Trophoblast cell (in vitro differentiated cells and primary cell): ENCODE data around the gene NAIF1.

ENCODE experiments used
- DNase-seq, 2 donors: peaks; one replicate each; pipeline ENCODE4 v3.0.0-alpha.2; 2016
- H2AFZ ChIP-seq: 2 replicates; pipeline ENCODE4 v1.6.1; 2013; ENCODE audit warnings: low read length, moderate library complexity, mild to moderate bottlenecking; ENCODE audit not compliant: insufficient read depth, poor library complexity
- H2AK5ac ChIP-seq: 2 replicates; pipeline ENCODE4 v1.6.1; 2013; ENCODE audit warnings: mild to moderate bottlenecking, low read length
- H2BK120ac ChIP-seq: 2 replicates; pipeline ENCODE4 v1.6.1; 2013; ENCODE audit warnings: low read length, mild to moderate bottlenecking, moderate library complexity; ENCODE audit not compliant: insufficient read depth, poor library complexity
- H2BK12ac ChIP-seq: 2 replicates; pipeline ENCODE4 v1.6.1; 2013; ENCODE audit warnings: mild to moderate bottlenecking, low read length, moderate library complexity
- H2BK5ac ChIP-seq: 2 replicates; pipeline ENCODE4 v1.6.1; 2013; ENCODE audit warnings: low read length, low read depth, moderate library complexity, mild to moderate bottlenecking; ENCODE audit not compliant: poor library complexity
- H3K14ac ChIP-seq: 2 replicates; pipeline ENCODE4 v1.6.1; 2013; ENCODE audit warnings: mild to moderate bottlenecking, low read length
- H3K18ac ChIP-seq: 2 replicates; pipeline ENCODE4 v1.6.1; 2013; ENCODE audit warnings: mild to moderate bottlenecking, low read length
- H3K23ac ChIP-seq: 2 replicates; pipeline ENCODE4 v1.6.1; 2013; ENCODE audit warnings: low read length
- H3K27ac ChIP-seq: 2 replicates; pipeline ENCODE4 v1.5.1; 2013; ENCODE audit warnings: low read depth, mild to moderate bottlenecking, inconsistent platforms, low read length, moderate library complexity
- H3K27me3 ChIP-seq: 2 replicates; pipeline ENCODE4 v1.6.1; 2013; ENCODE audit warnings: inconsistent platforms, mild to moderate bottlenecking, low read length, moderate library complexity; ENCODE audit not compliant: insufficient read depth
- H3K36me3 ChIP-seq, 2 experiments: 1 replicate in 1 of 2; 2 replicates in 1 of 2; pipeline ENCODE4 v1.6.1; 2013; ENCODE audit warnings: low read length in 2 of 2, mild to moderate bottlenecking in 2 of 2, moderate library complexity in 1 of 2; ENCODE audit not compliant: insufficient read depth in 2 of 2, control insufficient read depth in 1 of 2
- H3K4ac ChIP-seq: 2 replicates; pipeline ENCODE4 v1.6.1; 2013; ENCODE audit warnings: low read depth, mild to moderate bottlenecking, low read length, moderate library complexity
- H3K4me1 ChIP-seq, 2 experiments: 1 replicate in 1 of 2; 2 replicates in 1 of 2; pipeline ENCODE4 v1.6.1; 2013; ENCODE audit warnings: low read length in 2 of 2, mild to moderate bottlenecking in 2 of 2, moderate library complexity in 1 of 2; ENCODE audit not compliant: insufficient read depth in 2 of 2, control insufficient read depth in 1 of 2
- H3K4me2 ChIP-seq: 2 replicates; pipeline ENCODE4 v1.6.1; 2013; ENCODE audit warnings: inconsistent platforms, mild to moderate bottlenecking, low read length, moderate library complexity
- H3K4me3 ChIP-seq: 2 replicates; pipeline ENCODE4 v1.5.1; 2013; ENCODE audit warnings: mild to moderate bottlenecking, low read depth, low read length, inconsistent platforms
- H3K79me1 ChIP-seq: one replicate; pipeline ENCODE4 v1.6.1; 2013; ENCODE audit warnings: low read length
- H3K79me2 ChIP-seq: 2 replicates; pipeline ENCODE4 v1.6.1; 2013; ENCODE audit warnings: low read length, mild to moderate bottlenecking; ENCODE audit not compliant: control insufficient read depth, insufficient read depth, poor library complexity
- H3K9ac ChIP-seq: 2 replicates; pipeline ENCODE4 v1.6.1; 2013; ENCODE audit warnings: mild to moderate bottlenecking, low read length
- H3K9me3 ChIP-seq: 2 replicates; pipeline ENCODE4 v1.6.1; 2013; ENCODE audit warnings: low read depth, mild to moderate bottlenecking, control low read depth, inconsistent platforms, low read length; ENCODE audit not compliant: insufficient read depth
- H4K12ac ChIP-seq: 2 replicates; pipeline ENCODE4 v1.6.1; 2013; ENCODE audit warnings: low read depth, mild to moderate bottlenecking, low read length, moderate library complexity
- H4K8ac ChIP-seq: 2 replicates; pipeline ENCODE4 v1.6.1; 2013; ENCODE audit warnings: low read depth, mild to moderate bottlenecking, low read length, moderate library complexity
- H4K91ac ChIP-seq: one replicate; pipeline ENCODE4 v1.6.1; 2013; ENCODE audit warnings: low read depth, mild to moderate bottlenecking, low read length, moderate library complexity
- WGBS: extraction: QIAGEN DNeasy Blood & Tissue Kit; methylation state at CpG from one replicate; pipeline ENCODE4 v1.1.7; 2013; ENCODE audit warnings: missing lambda C conversion rate; ENCODE audit not compliant: insufficient read length, insufficient coverage; ENCODE audit errors: extremely low coverage; 5-methylcytosine and 5-hydroxymethylcytosine counted together

Gene NAIF1

DNA sequence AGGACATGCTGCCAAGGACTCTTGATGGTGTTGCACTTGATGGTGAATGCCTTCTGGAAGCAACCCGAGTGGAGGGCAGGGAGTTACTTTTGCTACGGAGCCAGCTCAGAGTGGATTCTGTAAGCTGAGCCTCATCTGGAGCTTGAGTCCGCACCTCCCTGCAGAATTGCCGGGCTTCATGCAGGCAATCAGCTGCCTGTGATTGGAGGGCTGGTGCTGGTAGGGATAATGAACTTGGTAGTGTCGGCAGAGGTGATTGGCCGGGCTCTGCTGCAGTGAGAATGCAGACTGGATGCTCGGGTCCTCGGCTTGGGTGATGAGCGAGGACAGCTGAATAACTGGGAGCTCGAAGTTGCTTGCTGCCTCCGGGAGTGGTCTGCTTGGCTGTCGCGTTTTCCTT lies 24.0 kb upstream of the NAIF1 start:
- Histone ChIP-seq H2AK5ac (no peak overlapping the region), H3K23ac (no peak overlapping the region), H3K18ac (no peak overlapping the region), H3K4me1 (peaks cover 3 to 4% of the 10 kb centered on the region in 2 experiments), H3K27me3 (no peaks in the 10 kb centered on the region), H3K4me2 (no peak overlapping the region), H3K14ac (no peak overlapping the region), H4K8ac (no peak overlapping the region), H3K79me2 (no peaks in the 10 kb centered on the region), H3K36me3 (no peaks in the 10 kb centered on the region), H3K4me3 (no peak overlapping the region), H3K9ac (no peak overlapping the region), H2BK5ac (no peak overlapping the region), H3K4ac (no peak overlapping the region), H2BK120ac (no peak overlapping the region), H4K12ac (no peak overlapping the region), H3K27ac (no peak overlapping the region), H2AFZ (no peak overlapping the region), H2BK12ac (no peak overlapping the region), H3K79me1 (no peaks in the 10 kb centered on the region), H3K9me3 (no peaks in the 10 kb centered on the region), H4K91ac (no peak overlapping the region)
- DNase-seq, result no peak
- no CpG with 5 or more reads among the region's 13 CpGs for WGBS

GRCh38 chr9:128089299-128089698 lies 22.2 kb upstream of the NAIF1 start:
- H2BK12ac ChIP-seq, result no peak overlapping the region
- no peak overlapping the region for H4K91ac ChIP-seq
- H2AK5ac ChIP-seq, result no peak overlapping the region
- no peak overlapping the region for H3K18ac ChIP-seq
- no peak overlapping the region for H3K9ac ChIP-seq
- DNase-seq, result no peak
- no peak overlapping the region for H3K4me2 ChIP-seq
- no peaks in the 10 kb centered on the region for H3K79me1 ChIP-seq
- no peak overlapping the region for H3K4me3 ChIP-seq
- H2BK5ac ChIP-seq, result no peak overlapping the region
- no peak overlapping the region for H2BK120ac ChIP-seq
- H3K27ac ChIP-seq, result no peak overlapping the region
- H4K8ac ChIP-seq, result no peak overlapping the region
- no peak overlapping the region for H3K23ac ChIP-seq
- no peaks in the 10 kb centered on the region for H3K27me3 ChIP-seq
- no peaks in the 10 kb centered on the region for H3K36me3 ChIP-seq
- no peaks in the 10 kb centered on the region for H3K79me2 ChIP-seq
- H2AFZ ChIP-seq, result no peak overlapping the region
- WGBS, result no CpG with 5 or more reads among the region's 1 CpG
- no peak overlapping the region for H4K12ac ChIP-seq
- peaks cover 3 to 4% of the 10 kb centered on the region in 2 experiments for H3K4me1 ChIP-seq
- H3K14ac ChIP-seq, result no peak overlapping the region
- H3K4ac ChIP-seq, result no peak overlapping the region
- no peaks in the 10 kb centered on the region for H3K9me3 ChIP-seq

DNA sequence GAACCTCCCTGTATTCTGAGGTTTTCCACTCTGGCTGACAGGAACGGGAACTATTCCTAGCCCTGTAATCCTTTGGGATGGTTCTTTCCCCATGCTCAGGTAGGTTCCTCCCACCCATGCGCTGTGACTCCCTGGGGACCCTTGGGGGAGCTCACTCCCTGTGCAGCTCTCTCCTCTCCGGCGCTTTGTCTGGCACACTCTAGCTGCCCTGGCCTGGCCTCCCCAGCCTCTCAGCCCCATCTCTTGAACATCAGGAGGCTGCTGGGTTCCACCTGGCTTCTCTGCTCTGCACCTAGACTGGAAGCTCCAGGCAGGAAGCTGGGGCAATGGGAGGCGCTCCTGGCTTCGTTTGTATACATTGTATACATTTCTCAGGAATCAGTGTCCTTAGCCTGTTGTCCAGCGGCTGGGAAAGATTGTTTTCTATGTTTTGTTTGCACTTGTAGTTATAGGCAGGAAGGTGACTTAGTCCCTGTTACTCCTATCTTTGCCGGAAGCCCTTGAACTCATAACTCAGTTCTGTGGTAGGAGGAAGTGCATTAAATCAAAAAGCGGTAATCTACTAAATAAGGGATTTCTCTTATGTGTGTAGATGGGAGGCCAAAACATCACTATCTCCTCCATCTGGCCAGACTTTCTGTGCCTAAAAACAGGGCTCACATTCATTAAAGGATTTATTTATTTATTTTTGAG lies 21.3 kb upstream of the NAIF1 start:
- H3K79me2 ChIP-seq, result no peaks in the 10 kb centered on the region
- H3K9ac ChIP-seq, result no peak overlapping the region
- H2AFZ ChIP-seq, result no peak overlapping the region
- H3K23ac ChIP-seq, result no peak overlapping the region
- no CpG with 5 or more reads among the region's 9 CpGs for WGBS
- H3K79me1 ChIP-seq, result no peaks in the 10 kb centered on the region
- H3K9me3 ChIP-seq, result no peaks in the 10 kb centered on the region
- no peak overlapping the region for H3K4me3 ChIP-seq
- no peak overlapping the region for H2AK5ac ChIP-seq
- H3K14ac ChIP-seq, result no peak overlapping the region
- H3K4ac ChIP-seq, result peak overlapping the region; percentile 47
- no peak overlapping the region for H4K12ac ChIP-seq
- no peak overlapping the region for H3K18ac ChIP-seq
- no peak overlapping the region for H2BK5ac ChIP-seq
- H3K27me3 ChIP-seq, result no peaks in the 10 kb centered on the region
- H3K4me2 ChIP-seq, result no peak overlapping the region
- H2BK12ac ChIP-seq, result no peak overlapping the region
- no peak overlapping the region for H4K91ac ChIP-seq
- peaks cover 3 to 4% of the 10 kb centered on the region in 2 experiments for H3K4me1 ChIP-seq
- peaks cover 0 to 2% of the 10 kb centered on the region in 2 experiments for H3K36me3 ChIP-seq
- no peak for DNase-seq
- no peak overlapping the region for H2BK120ac ChIP-seq
- H3K27ac ChIP-seq, result no peak overlapping the region
- H4K8ac ChIP-seq, result no peak overlapping the region

GRCh38 chr9:128087262-128087661 lies 20.1 kb upstream of the NAIF1 start:
- no peak overlapping the region for H4K8ac ChIP-seq
- H3K79me1 ChIP-seq, result no peaks in the 10 kb centered on the region
- no peak overlapping the region for H3K27ac ChIP-seq
- H3K4me2 ChIP-seq, result no peak overlapping the region
- DNase-seq, result no peak
- H3K9me3 ChIP-seq, result no peaks in the 10 kb centered on the region
- H4K12ac ChIP-seq, result no peak overlapping the region
- H2BK12ac ChIP-seq, result no peak overlapping the region
- peaks cover 0 to 2% of the 10 kb centered on the region in 2 experiments for H3K36me3 ChIP-seq
- H4K91ac ChIP-seq, result no peak overlapping the region
- no peak overlapping the region for H3K14ac ChIP-seq
- peaks cover 3 to 5% of the 10 kb centered on the region in 2 experiments for H3K4me1 ChIP-seq
- no peak overlapping the region for H3K9ac ChIP-seq
- no peak overlapping the region for H3K4me3 ChIP-seq
- H2BK5ac ChIP-seq, result no peak overlapping the region
- no peaks in the 10 kb centered on the region for H3K27me3 ChIP-seq
- WGBS, result no CpG with 5 or more reads among the region's 10 CpGs
- no peak overlapping the region for H3K18ac ChIP-seq
- H2AFZ ChIP-seq, result no peak overlapping the region
- no peak overlapping the region for H2BK120ac ChIP-seq
- no peak overlapping the region for H2AK5ac ChIP-seq
- no peaks in the 10 kb centered on the region for H3K79me2 ChIP-seq
- H3K4ac ChIP-seq, result no peak overlapping the region
- H3K23ac ChIP-seq, result no peak overlapping the region
